Mucosa of rectum (tissue), 2 donors: ENCODE results near the gene NUDT1.
"Not testable (repeated sequence)": the region's sequence is repeated elsewhere in the genome, so short reads cannot be mapped to it uniquely, and the experiment has no call there.

Experiments used
- H3K27ac ChIP-seq, 2 donors: one replicate each; pipeline ENCODE4 v1.7.0; 2013; ENCODE audit warnings: inconsistent platforms in 2 of 2, low read depth in 2 of 2, low read length in 2 of 2
- H3K27me3 ChIP-seq, 2 donors: one replicate each; pipeline ENCODE4 v1.7.0; 2013; ENCODE audit warnings: low read length in 2 of 2; ENCODE audit not compliant: control insufficient read depth in 2 of 2, insufficient read depth in 2 of 2
- H3K36me3 ChIP-seq, 2 donors: one replicate each; pipeline ENCODE4 v1.7.0; 2013; ENCODE audit warnings: low read length in 2 of 2; ENCODE audit not compliant: control insufficient read depth in 2 of 2, insufficient read depth in 2 of 2
- H3K4me1 ChIP-seq, 2 donors: one replicate each; pipeline ENCODE4 v1.7.0; 2013; ENCODE audit warnings: low read length in 2 of 2, mild to moderate bottlenecking in 1 of 2; ENCODE audit not compliant: control insufficient read depth in 2 of 2, insufficient read depth in 2 of 2
- H3K4me3 ChIP-seq, 2 donors: one replicate each; pipeline ENCODE4 v1.7.0; 2013; ENCODE audit warnings: low read length in 2 of 2
- H3K9ac ChIP-seq, 2 donors: one replicate each; pipeline ENCODE4 v1.7.0; 2013; ENCODE audit warnings: low read length in 2 of 2, low read depth in 1 of 2, mild to moderate bottlenecking in 1 of 2
- H3K9me3 ChIP-seq, 2 donors: one replicate each; pipeline ENCODE4 v1.7.0; 2013; ENCODE audit warnings: low read length in 2 of 2; ENCODE audit not compliant: control insufficient read depth in 2 of 2
- donor health status: healthy.
- donor health status: Normal muscosa, but diverticular disease.

The NUDT1 gene

DNA sequence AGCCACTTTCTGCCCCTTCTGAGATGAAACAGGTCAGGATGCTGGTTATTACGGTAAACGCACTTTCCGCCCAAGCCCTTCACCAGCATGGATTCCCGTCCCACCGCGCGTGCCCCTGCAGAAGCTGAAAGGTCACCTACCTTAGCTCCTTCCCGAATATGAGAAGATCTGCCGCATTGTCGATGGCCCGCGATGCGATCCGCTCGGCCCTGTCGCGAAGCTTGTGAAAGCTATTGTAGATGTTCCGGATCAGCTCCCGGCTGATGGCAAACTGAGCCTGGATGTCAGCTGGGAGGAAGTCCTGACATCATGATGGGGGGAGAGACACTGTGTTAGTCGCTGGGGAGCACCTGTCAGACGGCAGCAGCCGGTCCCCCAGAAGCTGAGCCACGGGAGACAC, 22.1 kb downstream of the NUDT1 start:
- H3K36me3 ChIP-seq: peaks cover 0 to 14% of the 10 kb centered on the region in 2 donors
- no peaks in the 10 kb centered on the region for H3K9me3 ChIP-seq
- H3K27me3 ChIP-seq: no peaks in the 10 kb centered on the region
- no peak overlapping the region for H3K9ac ChIP-seq
- H3K4me1 ChIP-seq: no peaks in the 10 kb centered on the region
- H3K27ac ChIP-seq: no peak overlapping the region
- H3K4me3 ChIP-seq: no peak overlapping the region

DNA sequence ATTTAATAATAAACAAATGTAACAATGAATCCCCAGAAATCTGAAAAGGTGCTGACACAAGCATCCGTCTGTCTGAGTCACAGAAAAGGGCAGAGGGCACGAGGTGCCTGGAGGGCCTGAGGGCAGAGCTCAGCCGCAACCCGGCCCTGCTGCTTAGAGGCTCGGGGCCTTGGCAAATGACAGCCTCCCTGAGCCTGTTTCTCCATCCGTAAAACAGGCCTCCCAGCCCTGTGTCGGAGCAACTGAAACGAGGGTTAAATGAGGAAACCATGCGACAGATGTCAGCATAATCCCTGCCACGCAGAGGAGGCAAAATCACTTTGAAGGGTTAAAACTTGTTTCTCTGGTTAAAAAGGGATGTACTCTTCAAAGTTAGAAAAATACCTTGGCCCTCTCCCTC, 24.9 kb downstream of the NUDT1 start:
- Histone ChIP-seq H3K9me3 (no peaks in the 10 kb centered on the region), H3K27ac (no peak overlapping the region), H3K9ac (no peak overlapping the region), H3K36me3 (peaks cover 2 to 26% of the 10 kb centered on the region in 2 donors), H3K4me3 (no peak overlapping the region), H3K27me3 (no peaks in the 10 kb centered on the region), H3K4me1 (no peaks in the 10 kb centered on the region)

DNA sequence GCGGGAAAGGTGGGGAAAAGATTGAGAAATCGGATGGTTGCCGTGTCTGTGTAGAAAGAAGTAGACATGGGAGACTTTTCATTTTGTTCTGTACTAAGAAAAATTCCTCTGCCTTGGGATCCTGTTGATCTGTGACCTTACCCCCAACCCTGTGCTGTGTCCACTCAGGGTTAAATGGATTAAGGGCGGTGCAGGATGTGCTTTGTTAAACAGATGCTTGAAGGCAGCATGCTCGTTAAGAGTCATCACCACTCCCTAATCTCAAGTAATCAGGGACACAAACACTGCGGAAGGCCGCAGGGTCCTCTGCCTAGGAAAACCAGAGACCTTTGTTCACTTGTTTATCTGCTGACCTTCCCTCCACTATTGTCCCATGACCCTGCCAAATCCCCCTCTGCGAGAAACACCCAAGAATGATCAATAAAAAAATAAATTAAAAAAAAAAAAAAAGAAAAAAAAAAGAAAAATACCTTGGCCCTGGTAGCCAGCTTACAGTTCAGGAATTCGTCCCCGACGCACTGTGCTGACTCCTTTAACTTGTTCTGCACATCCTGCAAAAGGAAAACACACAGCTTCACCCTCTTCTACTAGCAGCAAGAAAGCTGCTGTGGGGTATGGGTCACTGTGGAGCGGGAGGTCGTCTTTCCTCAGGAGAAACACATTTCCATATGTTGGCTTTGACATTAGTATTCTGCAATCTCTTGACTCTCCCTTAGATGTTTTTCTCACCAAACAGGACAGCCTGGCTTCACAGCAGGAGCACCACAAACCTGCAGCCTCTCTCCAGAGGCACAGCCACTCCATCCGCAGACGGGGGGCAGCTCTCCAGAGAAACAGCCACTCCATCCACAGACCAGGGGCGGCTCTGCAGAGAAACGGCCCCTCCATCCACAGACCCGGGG, 27.3 kb downstream of the NUDT1 start:
- H3K36me3 ChIP-seq: peaks cover 6 to 18% of the 10 kb centered on the region in 2 donors
- H3K9ac ChIP-seq, H3K4me1 ChIP-seq, H3K27ac ChIP-seq, H3K4me3 ChIP-seq, H3K27me3 ChIP-seq, H3K9me3 ChIP-seq: not testable (repeated sequence)

DNA sequence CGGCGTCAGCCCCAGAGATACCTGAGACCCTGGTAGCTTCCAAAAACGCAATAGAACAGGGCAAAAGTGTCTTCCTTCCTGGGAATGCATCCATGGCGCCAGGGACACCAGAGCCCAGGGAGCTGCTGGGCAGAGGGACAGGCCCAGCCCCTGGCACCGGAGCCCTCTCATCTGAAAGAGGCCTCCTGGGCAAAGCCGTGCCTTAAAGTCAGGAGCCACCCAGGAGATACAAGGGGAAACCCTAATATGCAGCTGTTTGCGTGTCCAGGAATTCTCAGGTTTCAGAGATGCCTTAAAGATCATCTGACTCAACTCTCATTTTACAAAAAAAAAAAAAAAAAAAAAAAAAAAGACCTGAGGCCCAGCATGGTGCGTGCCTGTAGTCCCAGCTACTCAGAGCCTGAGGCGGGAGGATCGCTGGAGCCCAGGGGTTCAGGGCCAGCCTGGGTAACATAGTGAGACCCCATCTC, 28.0 kb downstream of the NUDT1 start:
- no peak overlapping the region for H3K9ac ChIP-seq
- no peak overlapping the region for H3K27ac ChIP-seq

DNA sequence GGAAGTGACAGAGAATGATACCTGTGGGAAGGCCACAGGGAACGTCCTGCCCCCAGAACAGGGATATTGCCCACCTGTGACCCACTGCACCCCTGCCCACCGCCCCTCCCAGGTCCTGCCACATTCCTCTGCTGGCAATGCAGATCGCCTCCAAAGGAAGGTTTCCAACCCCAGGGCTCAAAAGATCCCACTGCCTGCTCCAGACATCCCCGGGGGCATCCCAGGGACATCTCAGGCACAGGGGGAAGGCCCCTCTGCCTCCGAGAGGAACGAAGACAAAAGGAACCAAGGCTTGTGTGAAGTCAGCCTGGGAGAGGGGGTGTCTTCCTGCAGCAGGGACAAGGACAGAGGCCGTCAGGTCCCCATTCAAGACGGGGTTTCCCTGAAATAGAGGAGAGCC, 28.5 kb downstream of the NUDT1 start:
- no peak overlapping the region for H3K27ac ChIP-seq
- peaks cover 8 to 18% of the 10 kb centered on the region in 2 donors for H3K36me3 ChIP-seq
- H3K4me1 ChIP-seq: no peaks in the 10 kb centered on the region
- H3K9ac ChIP-seq: no peak overlapping the region
- H3K4me3 ChIP-seq: no peak overlapping the region
- H3K27me3 ChIP-seq: no peaks in the 10 kb centered on the region
- no peaks in the 10 kb centered on the region for H3K9me3 ChIP-seq

More for the DNA sequence above, 28.0 kb downstream of the NUDT1 start:
- Histone ChIP-seq H3K4me3 (no peak overlapping the region), H3K27me3 (no peaks in the 10 kb centered on the region), H3K9me3 (no peaks in the 10 kb centered on the region), H3K36me3 (peaks cover 8 to 19% of the 10 kb centered on the region in 2 donors), H3K4me1 (no peaks in the 10 kb centered on the region)

DNA sequence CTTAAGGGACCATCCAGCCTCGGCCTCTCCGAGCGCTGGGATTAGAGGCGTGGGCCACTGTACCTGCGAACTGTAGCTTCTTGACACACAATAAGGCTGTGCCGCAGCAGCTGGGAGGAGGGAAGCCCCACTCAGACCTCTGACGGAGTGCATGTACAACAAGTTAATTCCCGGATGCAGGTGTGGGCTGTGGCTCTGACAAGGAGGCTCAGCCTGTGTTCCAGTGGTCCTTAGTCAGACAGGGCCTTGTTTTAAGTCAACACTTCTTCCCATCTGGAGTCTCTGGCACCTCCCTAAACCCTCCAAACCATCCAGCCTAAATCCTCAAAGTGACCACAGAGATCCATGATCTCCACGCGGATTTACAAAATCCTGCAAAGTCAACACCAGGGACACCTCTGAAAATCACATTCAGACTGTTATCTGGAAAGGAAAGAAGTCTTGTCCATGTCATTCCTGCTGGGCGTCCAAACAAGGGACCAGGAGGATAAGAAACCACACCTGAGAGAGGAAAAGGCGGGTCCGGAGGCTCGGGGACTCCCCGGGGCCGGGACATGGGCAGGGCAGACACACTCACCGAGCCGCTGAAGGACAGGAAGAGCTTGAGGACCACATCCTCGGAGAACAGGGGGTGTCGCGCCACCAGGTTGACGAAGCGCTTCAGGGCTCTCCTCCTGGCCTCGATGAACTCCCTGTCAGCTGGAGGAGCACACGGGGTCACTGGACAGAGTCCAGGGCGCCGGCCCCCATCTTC, 29.4 kb downstream of the NUDT1 start:
- H3K27ac ChIP-seq: no peak overlapping the region
- no peak overlapping the region for H3K9ac ChIP-seq
- no peaks in the 10 kb centered on the region for H3K4me1 ChIP-seq
- no peak overlapping the region for H3K4me3 ChIP-seq
- H3K27me3 ChIP-seq: no peaks in the 10 kb centered on the region
- no peaks in the 10 kb centered on the region for H3K9me3 ChIP-seq
- H3K36me3 ChIP-seq: peaks cover 8 to 18% of the 10 kb centered on the region in 2 donors

DNA sequence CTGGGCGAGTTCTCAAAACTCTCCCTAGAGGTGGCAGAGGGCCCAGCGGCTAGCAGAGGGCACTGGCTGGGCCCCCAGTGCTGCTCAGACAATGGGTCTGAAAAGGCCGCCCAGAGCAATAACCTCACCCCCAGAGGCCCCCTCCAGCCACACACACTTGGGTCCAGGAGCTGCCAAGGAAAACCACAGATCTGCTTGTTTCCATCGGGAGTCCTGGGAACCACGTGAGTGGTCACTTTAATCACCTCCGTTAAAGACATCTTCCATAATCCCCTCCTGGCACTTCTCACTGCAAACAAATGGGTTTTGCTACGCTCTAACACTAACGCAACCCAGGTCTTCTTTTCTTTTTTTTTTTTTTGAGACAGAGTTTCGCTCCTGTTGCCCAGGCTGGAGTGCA, 30.0 kb downstream of the NUDT1 start:
- Histone ChIP-seq H3K9ac (no peak overlapping the region), H3K36me3 (peaks cover 8 to 18% of the 10 kb centered on the region in 2 donors), H3K27ac (no peak overlapping the region), H3K27me3 (no peaks in the 10 kb centered on the region), H3K4me1 (no peaks in the 10 kb centered on the region), H3K9me3 (no peaks in the 10 kb centered on the region), H3K4me3 (no peak overlapping the region)

DNA sequence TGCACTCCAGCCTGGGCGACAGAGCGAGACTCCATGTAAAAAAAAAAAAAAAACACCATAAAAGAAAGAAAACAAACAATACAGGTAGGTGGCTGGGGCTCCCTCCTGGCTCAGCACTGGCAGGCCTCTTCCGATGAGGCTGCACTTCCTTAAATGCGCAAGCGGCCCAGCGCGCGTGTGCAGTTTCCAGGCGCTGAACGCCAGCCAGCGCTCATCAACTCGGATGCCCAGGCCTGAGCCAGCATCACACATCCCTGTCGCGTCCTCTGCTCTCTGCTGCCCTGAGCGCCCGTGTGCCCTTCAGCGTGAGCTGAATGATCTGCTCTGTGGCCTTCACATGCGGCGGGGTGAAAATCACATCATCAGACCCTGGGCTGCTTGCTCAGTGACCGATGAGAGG, 31.8 kb downstream of the NUDT1 start:
- Histone ChIP-seq H3K27me3 (no peaks in the 10 kb centered on the region), H3K9ac (no peak overlapping the region), H3K27ac (no peak overlapping the region), H3K4me1 (no peaks in the 10 kb centered on the region), H3K36me3 (peaks cover 11 to 24% of the 10 kb centered on the region in 2 donors), H3K4me3 (no peak overlapping the region), H3K9me3 (no peaks in the 10 kb centered on the region)

DNA sequence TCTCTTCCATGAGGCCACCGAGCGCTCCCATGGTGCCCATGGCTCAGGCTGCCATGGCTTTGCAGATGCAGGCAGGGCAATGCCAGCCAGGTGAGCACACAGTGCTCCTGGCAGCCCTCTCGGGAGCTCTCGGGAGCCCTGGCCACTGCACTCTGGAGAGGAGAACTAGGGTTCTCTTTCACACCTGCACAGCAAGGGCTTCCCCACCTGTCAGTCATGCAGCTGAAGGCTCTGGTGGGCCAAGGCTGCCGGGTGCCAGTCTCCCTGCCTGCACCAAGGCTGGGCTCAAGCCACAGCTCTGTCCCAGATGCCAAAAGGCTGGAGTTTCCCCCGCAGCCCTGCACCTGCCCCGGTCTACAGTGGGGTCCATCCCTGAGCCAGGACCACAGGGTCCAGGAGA, 32.6 kb downstream of the NUDT1 start:
- Histone ChIP-seq H3K27ac (no peak overlapping the region), H3K9ac (no peak overlapping the region), H3K27me3 (no peaks in the 10 kb centered on the region), H3K4me1 (no peaks in the 10 kb centered on the region), H3K4me3 (no peak overlapping the region), H3K36me3 (peaks cover 11 to 24% of the 10 kb centered on the region in 2 donors), H3K9me3 (no peaks in the 10 kb centered on the region)

DNA sequence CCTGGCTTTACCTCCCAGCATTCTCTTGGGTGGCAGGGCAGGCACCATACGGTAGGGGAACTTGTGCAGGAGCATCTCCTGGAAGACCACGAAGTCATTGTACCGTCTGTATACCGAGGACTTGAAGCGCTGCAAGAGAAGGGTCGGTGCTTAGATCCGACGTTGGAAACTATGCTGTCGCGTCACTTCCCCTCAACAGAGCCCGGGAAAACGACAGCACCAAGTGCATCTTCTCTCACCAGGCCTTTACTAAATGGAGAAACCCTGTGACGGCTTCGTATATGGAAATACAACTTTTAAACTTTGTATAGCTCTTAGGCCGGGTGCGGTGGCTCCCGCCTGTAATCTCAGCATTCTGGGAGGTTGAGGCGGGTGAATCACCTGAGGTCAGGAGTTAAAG, 33.1 kb downstream of the NUDT1 start:
- Histone ChIP-seq H3K27ac (no peak overlapping the region), H3K9ac (no peak overlapping the region), H3K36me3 (peaks cover 11 to 24% of the 10 kb centered on the region in 2 donors), H3K9me3 (no peaks in the 10 kb centered on the region), H3K4me3 (no peak overlapping the region), H3K27me3 (no peaks in the 10 kb centered on the region), H3K4me1 (no peaks in the 10 kb centered on the region)
